OCI-LY1 (cell line): ENCODE results near the gene CDKN1C.

Experiments
- CTCF ChIP-seq: fragments of 200-600 bp; sonication (generic), shearing (Covaris generic); IDR thresholded peaks from 2 replicates; pipeline ENCODE4 v1.5.1; 2017; ENCODE audit warnings: mild to moderate bottlenecking, antibody characterized with exemption, low read length, moderate library complexity, mixed read lengths
- EZH2 ChIP-seq: fragments of 200-600 bp; sonication (generic), shearing (Covaris generic); IDR thresholded peaks from 2 replicates; pipeline ENCODE4 v1.8.0; 2017; ENCODE audit warnings: borderline replicate concordance, mixed run types, mild to moderate bottlenecking, antibody characterized with exemption, low read length, moderate library complexity, mixed read lengths

GRCh38 chr11:2911785-2912391, 26.3 kb upstream of the CDKN1C start:
- TF ChIP-seq CTCF (no peak), EZH2 (no peak)
